Measurements from ENCODE around the gene TPST2. TPM values are rescaled to one million over a fixed set of nuclear protein-coding genes. Genes with fewer than 3 reads are reported as not detected.
"Not testable (repeated sequence)": the region's sequence is repeated elsewhere in the genome, so short reads cannot be mapped to it uniquely, and the experiment has no call there.

The TPST2 gene
- total RNA-seq, 1 donor from 2014 or later: 26.2 TPM

DNA sequence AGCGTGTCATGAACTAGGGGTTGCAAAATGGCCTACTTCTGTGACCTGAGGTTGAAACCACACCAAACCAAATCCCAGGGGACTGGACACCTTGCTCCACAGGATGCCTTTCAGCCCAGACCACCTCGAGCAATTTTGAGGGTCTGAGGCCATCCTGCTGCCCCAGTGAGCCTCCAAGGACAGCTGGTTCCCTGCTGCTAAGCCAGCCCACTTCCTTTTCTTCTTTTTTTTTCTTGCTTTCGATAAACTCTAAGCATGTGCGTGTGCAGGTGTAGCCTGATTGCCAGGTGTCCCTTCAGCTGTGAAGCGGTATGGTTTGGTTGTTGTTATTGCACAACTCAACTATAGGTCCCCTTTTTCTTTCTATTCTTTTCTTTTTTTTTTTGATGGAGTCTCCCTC lies 25.2 kb upstream of the TPST2 start:
- no peak for DNase-seq (ENCODE audit: low read depth)

GRCh38 chr22:26614322-26614721 lies 24.4 kb upstream of the TPST2 start:
- DNase-seq (ENCODE audit: low read depth): no peak
- Histone ChIP-seq H3K27me3 (ENCODE audit: control insufficient read depth, insufficient read depth, low read length) (peaks cover 41% of the 10 kb centered on the region), H3K36me3 (ENCODE audit: control insufficient read depth, insufficient read depth, low read length) (no peaks in the 10 kb centered on the region), H3K4me3 (ENCODE audit: low read depth, low read length) (no peak overlapping the region)
- no peak for TF ChIP-seq CTCF (IDR thresholded peaks at IDR 0.05; ENCODE audit: insufficient read depth, low read length, poor library complexity, severe bottlenecking)

More for the DNA sequence above, 25.2 kb upstream of the TPST2 start:
- TF ChIP-seq CTCF (IDR thresholded peaks at IDR 0.05; ENCODE audit: insufficient read depth, low read length, poor library complexity, severe bottlenecking): no peak
- Histone ChIP-seq H3K36me3 (ENCODE audit: control insufficient read depth, insufficient read depth, low read length) (no peaks in the 10 kb centered on the region), H3K27me3 (ENCODE audit: control insufficient read depth, insufficient read depth, low read length) (peaks cover 42% of the 10 kb centered on the region), H3K4me3 (ENCODE audit: low read depth, low read length) (no peak overlapping the region)

- not testable (repeated sequence) for H3K36me3 ChIP-seq (ENCODE audit: control insufficient read depth, insufficient read depth, low read length); H3K4me3 ChIP-seq (ENCODE audit: low read depth, low read length); DNase-seq (ENCODE audit: low read depth)
- peaks cover 43% of the 10 kb centered on the region for H3K27me3 ChIP-seq (ENCODE audit: control insufficient read depth, insufficient read depth, low read length)
These were observed 23.8 kb upstream of the TPST2 start for GRCh38 chr22:26613753-26614152.

DNA sequence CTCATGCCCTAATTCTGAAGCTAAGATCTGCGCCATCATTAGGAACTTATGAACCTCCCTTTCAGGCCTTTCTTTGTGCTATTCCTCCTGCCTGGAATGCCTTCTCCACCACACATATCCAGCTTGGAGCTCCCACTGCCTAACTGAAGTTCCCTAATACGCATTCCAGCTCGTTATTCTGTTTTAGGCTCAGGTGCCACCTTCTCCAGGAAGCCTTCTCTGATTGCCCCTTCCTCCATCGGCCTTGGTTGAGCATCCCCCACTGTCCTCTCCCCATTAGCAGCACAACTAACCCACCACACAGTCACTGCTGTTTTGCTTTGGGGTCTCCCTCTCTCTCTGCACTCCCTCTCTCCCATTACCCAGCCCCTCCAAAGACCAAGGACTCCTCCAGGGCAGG lies 22.7 kb upstream of the TPST2 start:
- Histone ChIP-seq H3K27me3 (ENCODE audit: control insufficient read depth, insufficient read depth, low read length) (peaks cover 43% of the 10 kb centered on the region), H3K36me3 (ENCODE audit: control insufficient read depth, insufficient read depth, low read length) (no peaks in the 10 kb centered on the region), H3K4me3 (ENCODE audit: low read depth, low read length) (no peak overlapping the region)
- DNase-seq (ENCODE audit: low read depth): no peak
- no peak for TF ChIP-seq CTCF (IDR thresholded peaks at IDR 0.05; ENCODE audit: insufficient read depth, low read length, poor library complexity, severe bottlenecking)

GRCh38 chr22:26610996-26611395 lies 21.1 kb upstream of the TPST2 start:
- H3K36me3 ChIP-seq (ENCODE audit: control insufficient read depth, insufficient read depth, low read length): no peaks in the 10 kb centered on the region
- peaks cover 33% of the 10 kb centered on the region for H3K27me3 ChIP-seq (ENCODE audit: control insufficient read depth, insufficient read depth, low read length)
- no peak for TF ChIP-seq CTCF (IDR thresholded peaks at IDR 0.05; ENCODE audit: insufficient read depth, low read length, poor library complexity, severe bottlenecking)
- DNase-seq (ENCODE audit: low read depth): no peak
- no peak overlapping the region for H3K4me3 ChIP-seq (ENCODE audit: low read depth, low read length)

DNA sequence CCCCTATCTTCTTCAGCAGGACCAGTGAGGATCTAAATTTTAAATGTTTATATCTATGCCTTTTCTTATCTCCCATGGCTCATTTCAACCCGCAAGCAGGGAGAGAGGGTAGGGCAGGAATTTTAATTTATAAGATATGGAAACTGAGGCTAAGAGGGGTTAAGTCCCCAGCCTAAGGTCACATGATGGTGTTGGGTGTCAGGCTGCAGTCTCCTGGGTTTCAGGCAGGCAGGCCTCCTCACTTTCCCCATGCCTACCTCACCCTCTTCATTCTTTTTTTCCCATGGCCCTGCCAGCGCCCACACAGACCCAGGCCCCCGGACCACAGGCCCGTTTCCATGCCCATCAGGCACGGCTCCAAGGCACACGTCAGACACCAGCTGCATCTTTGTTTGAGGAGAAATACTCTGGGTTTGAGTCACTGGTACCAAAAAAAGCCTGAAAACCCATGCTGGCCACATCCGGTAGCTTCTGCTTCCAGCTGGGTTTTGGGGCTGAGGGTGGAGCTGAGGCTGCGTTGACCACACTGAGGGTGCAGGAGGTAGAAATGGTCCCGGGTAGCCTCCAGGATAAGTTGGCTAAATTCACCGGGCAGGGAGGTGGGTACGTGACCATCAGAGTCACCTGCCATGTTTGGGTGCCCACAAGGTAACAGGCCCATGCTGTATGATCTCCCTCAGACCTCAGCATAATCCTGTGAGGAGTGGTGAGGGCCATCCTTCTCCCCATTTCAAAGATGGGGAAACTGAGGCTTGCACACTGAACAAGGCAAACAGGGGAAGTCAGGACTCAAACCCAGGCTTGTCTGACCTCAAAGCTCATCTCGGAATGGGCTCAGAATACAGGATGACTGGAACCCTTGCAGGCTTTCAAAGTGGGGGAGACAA lies 20.4 kb upstream of the TPST2 start:
- Histone ChIP-seq H3K4me3 (ENCODE audit: low read depth, low read length) (no peak overlapping the region), H3K27me3 (ENCODE audit: control insufficient read depth, insufficient read depth, low read length) (peaks cover 32% of the 10 kb centered on the region), H3K36me3 (ENCODE audit: control insufficient read depth, insufficient read depth, low read length) (no peaks in the 10 kb centered on the region)
- no peak for DNase-seq (ENCODE audit: low read depth)
- no peak for TF ChIP-seq CTCF (IDR thresholded peaks at IDR 0.05; ENCODE audit: insufficient read depth, low read length, poor library complexity, severe bottlenecking)
